OCI-LY3 (cell line): ENCODE results near the gene C16orf90.

Experiments
- H2AFZ ChIP-seq: fragments of 200-600, 300-600 bp; shearing (Covaris generic); 2 replicates; pipeline ENCODE4 v1.6.0; 2014; ENCODE audit warnings: antibody characterized with exemption, low read depth, low read length
- H3K27ac ChIP-seq: fragments of 200-600, 300-600 bp; sonication (generic); 2 replicates; pipeline ENCODE4 v1.5.1; 2014; ENCODE audit warnings: mild to moderate bottlenecking, low read length, moderate library complexity, mixed read lengths
- H3K27me3 ChIP-seq: fragments of 200-600, 300-600 bp; sonication (generic); 2 replicates; pipeline ENCODE4 v1.6.1; 2014; ENCODE audit warnings: low read depth, low read length, mixed read lengths
- H3K36me3 ChIP-seq: fragments of 200-600, 300-600 bp; sonication (generic); replicated peaks from 2 replicates; pipeline ENCODE3; 2014; ENCODE audit warnings: low read depth, low read length, mixed read lengths
- H3K4me1 ChIP-seq: fragments of 300-600, 200-600 bp; sonication (generic); 2 replicates; pipeline ENCODE4 v1.6.1; 2014; ENCODE audit warnings: low read length, mixed read lengths
- H3K4me2 ChIP-seq: fragments of 200-600, 300-600 bp; sonication (generic); 2 replicates; pipeline ENCODE4 v1.6.1; 2014; ENCODE audit warnings: low read length, mixed read lengths
- H3K4me3 ChIP-seq: fragments of 300-600, 200-600 bp; sonication (generic); 2 replicates; pipeline ENCODE4 v1.5.1; 2014; ENCODE audit warnings: antibody characterized with exemption, mild to moderate bottlenecking, low read length, moderate library complexity
- H3K79me2 ChIP-seq: fragments of 300-600, 200-600 bp; shearing (Covaris generic); 2 replicates; pipeline ENCODE4 v1.6.1; 2014; ENCODE audit warnings: mild to moderate bottlenecking, low read length, mixed read lengths
- H3K9ac ChIP-seq: fragments of 300-600, 200-600 bp; shearing (Covaris generic); 2 replicates; pipeline ENCODE4 v1.6.0; 2014; ENCODE audit warnings: mild to moderate bottlenecking, low read length, moderate library complexity
- H3K9me3 ChIP-seq: fragments of 200-600, 300-600 bp; shearing (Covaris generic); 2 replicates; pipeline ENCODE4 v1.6.1; 2014; ENCODE audit warnings: low read length, mixed read lengths; ENCODE audit not compliant: insufficient read depth
- H4K20me1 ChIP-seq: fragments of 200-600, 300-600 bp; sonication (generic); 2 replicates; pipeline ENCODE4 v1.6.1; 2016; ENCODE audit warnings: low read length, mixed read lengths; ENCODE audit not compliant: insufficient read depth
- CTCF ChIP-seq: fragments of 200-600, 300-600 bp; sonication (generic); IDR thresholded peaks from 2 replicates; pipeline ENCODE4 v1.5.1; 2014; ENCODE audit warnings: antibody characterized with exemption, low read length, low read depth
- EZH2phosphoT487 ChIP-seq: fragments of 200-600 bp; shearing (Covaris generic); IDR thresholded peaks from 2 replicates; pipeline ENCODE4 v1.6.1; 2018; ENCODE audit warnings: antibody characterized with exemption, mixed run types, low read depth

The C16orf90 gene

GRCh38 chr16:3486506-3487215 is 8.6 kb downstream of the C16orf90 start:
- H3K27ac ChIP-seq, result no peak overlapping the region
- H2AFZ ChIP-seq, result no peak overlapping the region
- H3K4me1 ChIP-seq, result no peaks in the 10 kb centered on the region
- H3K9me3 ChIP-seq, result no peaks in the 10 kb centered on the region
- peaks cover 15% of the 10 kb centered on the region for H3K36me3 ChIP-seq
- no peak overlapping the region for H3K4me2 ChIP-seq
- no peak overlapping the region for H3K4me3 ChIP-seq
- H3K79me2 ChIP-seq, result no peaks in the 10 kb centered on the region
- no peaks in the 10 kb centered on the region for H4K20me1 ChIP-seq
- no peak overlapping the region for H3K9ac ChIP-seq
- no peaks in the 10 kb centered on the region for H3K27me3 ChIP-seq
- TF ChIP-seq EZH2phosphoT487 (no peak), CTCF (no peak)

- no peaks in the 10 kb centered on the region for H3K9me3 ChIP-seq
- TF ChIP-seq EZH2phosphoT487, result no peak
- no peak for TF ChIP-seq CTCF
- no peak overlapping the region for H3K4me2 ChIP-seq
- no peak overlapping the region for H3K9ac ChIP-seq
- H3K4me1 ChIP-seq, result no peaks in the 10 kb centered on the region
- no peaks in the 10 kb centered on the region for H4K20me1 ChIP-seq
- no peak overlapping the region for H3K4me3 ChIP-seq
- no peaks in the 10 kb centered on the region for H3K79me2 ChIP-seq
- peaks cover 19% of the 10 kb centered on the region for H3K36me3 ChIP-seq
- no peaks in the 10 kb centered on the region for H3K27me3 ChIP-seq
- no peak overlapping the region for H2AFZ ChIP-seq
- no peak overlapping the region for H3K27ac ChIP-seq
Measured at GRCh38 chr16:3485821-3486505, 9.3 kb downstream of the C16orf90 start.

GRCh38 chr16:3485097-3485745 is 10.1 kb downstream of the C16orf90 start:
- peaks cover 19% of the 10 kb centered on the region for H3K36me3 ChIP-seq
- no peak overlapping the region for H3K4me2 ChIP-seq
- no peaks in the 10 kb centered on the region for H3K27me3 ChIP-seq
- no peak overlapping the region for H2AFZ ChIP-seq
- TF ChIP-seq CTCF (no peak), EZH2phosphoT487 (no peak)
- no peak overlapping the region for H3K4me3 ChIP-seq
- H3K4me1 ChIP-seq, result no peaks in the 10 kb centered on the region
- H3K79me2 ChIP-seq, result no peaks in the 10 kb centered on the region
- no peak overlapping the region for H3K9ac ChIP-seq
- no peak overlapping the region for H3K27ac ChIP-seq
- H3K9me3 ChIP-seq, result no peaks in the 10 kb centered on the region
- no peaks in the 10 kb centered on the region for H4K20me1 ChIP-seq

- Histone ChIP-seq H3K9me3 (no peaks in the 10 kb centered on the region), H3K27ac (no peak overlapping the region), H3K4me3 (no peak overlapping the region), H4K20me1 (no peaks in the 10 kb centered on the region), H3K4me2 (no peak overlapping the region), H3K79me2 (0 out of 2 replicates have a peak, but pooled peaks cover 1% of the 10 kb centered on the region), H3K27me3 (no peaks in the 10 kb centered on the region), H3K4me1 (no peaks in the 10 kb centered on the region), H3K9ac (no peak overlapping the region), H3K36me3 (peaks cover 19% of the 10 kb centered on the region), H2AFZ (no peak overlapping the region)
- TF ChIP-seq CTCF, result no peak
- TF ChIP-seq EZH2phosphoT487, result no peak
Measured at GRCh38 chr16:3484318-3485096, 10.8 kb downstream of the C16orf90 start.
